GM12875 (cell line): Measurements from ENCODE around the gene PNPLA2.

Source experiments
- H3K4me3 ChIP-seq: one replicate; pipeline ENCODE4 v1.5.1; 2011; ENCODE audit warnings: low read depth, low read length, control low read depth
- CTCF ChIP-seq: IDR thresholded peaks from 2 replicates; pipeline ENCODE4 v1.5.1; 2011; ENCODE audit warnings: low read depth, mild to moderate bottlenecking, control low read depth, inconsistent platforms, low read length, moderate library complexity, borderline replicate concordance; ENCODE audit not compliant: insufficient read depth

PNPLA2 gene

DNA sequence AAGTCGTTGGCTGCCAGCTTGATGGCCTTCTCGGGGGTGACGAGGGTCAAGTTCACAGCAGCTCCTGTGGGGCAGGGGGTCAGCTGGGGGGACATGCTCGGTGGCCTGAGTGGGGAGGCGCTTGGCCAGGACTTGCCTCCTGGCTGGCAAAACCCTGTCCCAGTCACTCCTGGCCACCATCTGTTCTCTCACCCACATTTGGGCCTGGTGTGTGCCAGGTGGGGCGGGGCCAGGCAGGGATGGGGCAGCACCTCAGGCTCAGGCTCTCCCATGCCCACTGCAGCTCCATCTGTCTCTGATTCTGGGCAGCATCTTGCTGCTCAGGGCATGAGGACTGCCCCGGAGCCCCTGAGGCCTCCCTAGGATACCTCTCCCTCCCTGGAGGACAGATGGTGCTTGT is 25.2 kb upstream of the PNPLA2 start:
- H3K4me3 ChIP-seq = no peak overlapping the region
- TF ChIP-seq CTCF = no peak

DNA sequence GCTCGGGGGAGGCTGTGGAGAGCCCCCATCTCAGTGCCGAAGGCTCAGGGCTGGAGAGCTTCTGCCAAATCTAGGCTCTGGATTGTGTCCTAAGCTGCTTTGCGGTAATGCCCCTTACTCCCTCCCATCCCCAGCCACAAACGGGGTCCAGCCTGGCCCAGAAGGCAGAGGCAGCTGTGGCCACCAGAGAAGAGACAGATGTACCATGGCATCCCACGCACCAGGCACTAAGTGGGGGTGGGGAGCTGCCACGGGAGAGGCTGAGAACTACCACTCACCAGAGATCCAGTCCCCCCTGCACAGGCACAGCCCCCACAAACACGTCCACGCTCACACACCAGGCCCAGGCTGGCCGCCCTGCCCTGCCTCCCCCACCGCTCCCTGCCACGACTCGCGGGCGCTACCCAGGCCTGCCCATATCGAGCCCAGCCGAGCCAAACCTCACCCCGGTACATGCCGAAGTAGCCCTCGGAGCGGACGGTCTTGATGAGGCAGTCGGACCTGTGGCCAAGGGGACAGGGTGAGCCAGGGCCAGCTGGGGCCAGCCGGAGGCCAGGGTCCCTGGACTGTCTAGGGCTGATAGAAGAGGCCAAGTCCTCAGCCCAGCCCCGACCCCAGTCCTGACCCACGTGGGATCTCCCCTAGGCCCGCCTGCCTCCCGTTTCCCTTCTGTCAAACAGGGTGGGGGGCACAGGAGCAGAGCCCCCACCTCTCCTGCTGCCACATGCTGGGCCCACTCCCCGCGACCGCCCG is 24.5 kb upstream of the PNPLA2 start:
- no peak for TF ChIP-seq CTCF

DNA sequence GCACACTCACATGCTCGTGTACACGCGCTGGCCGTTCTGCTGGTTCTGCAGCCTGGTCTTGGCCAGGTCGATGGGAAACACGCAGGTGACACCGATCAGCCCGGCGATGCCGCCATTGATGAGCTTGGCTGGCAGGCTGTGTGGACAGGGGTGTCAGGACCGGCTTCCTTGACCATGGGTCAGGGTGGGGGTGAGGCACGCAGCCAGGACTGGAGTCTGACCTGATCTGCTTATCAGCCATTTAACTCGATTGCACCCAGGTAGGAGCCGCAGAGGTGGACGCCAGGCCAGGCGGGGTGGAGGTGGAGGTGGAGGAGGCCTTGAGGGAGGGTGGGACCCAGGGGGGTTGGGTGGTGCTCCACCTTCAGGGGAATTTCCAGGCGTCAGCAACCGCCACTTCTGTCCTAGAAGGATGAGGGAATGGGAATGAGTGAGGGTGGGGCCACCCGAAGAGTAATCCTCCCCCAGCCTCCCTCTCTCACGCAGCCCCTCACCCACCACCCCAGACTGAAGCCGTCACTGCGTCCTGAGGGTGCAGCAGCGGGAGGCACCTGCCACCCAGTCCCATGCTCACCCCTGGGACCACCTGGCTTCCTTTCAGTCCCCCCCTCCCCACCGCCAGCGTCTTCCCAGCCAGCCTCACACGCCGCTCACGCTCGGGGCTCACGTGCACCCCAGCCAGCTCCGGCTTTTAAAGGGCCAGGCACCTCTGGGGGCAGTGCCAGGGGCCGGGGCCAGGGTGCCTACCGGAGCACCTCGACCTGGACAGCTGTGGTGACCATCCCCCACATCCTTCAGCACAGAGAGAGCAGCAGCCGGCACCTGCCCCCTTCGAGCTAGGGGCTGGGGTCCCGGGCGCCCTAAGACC is 23.7 kb upstream of the PNPLA2 start:
- no peak for TF ChIP-seq CTCF
- peak overlapping the region; percentile 83 for H3K4me3 ChIP-seq

More for the DNA sequence above, 24.5 kb upstream of the PNPLA2 start:
- no peak overlapping the region for H3K4me3 ChIP-seq

DNA sequence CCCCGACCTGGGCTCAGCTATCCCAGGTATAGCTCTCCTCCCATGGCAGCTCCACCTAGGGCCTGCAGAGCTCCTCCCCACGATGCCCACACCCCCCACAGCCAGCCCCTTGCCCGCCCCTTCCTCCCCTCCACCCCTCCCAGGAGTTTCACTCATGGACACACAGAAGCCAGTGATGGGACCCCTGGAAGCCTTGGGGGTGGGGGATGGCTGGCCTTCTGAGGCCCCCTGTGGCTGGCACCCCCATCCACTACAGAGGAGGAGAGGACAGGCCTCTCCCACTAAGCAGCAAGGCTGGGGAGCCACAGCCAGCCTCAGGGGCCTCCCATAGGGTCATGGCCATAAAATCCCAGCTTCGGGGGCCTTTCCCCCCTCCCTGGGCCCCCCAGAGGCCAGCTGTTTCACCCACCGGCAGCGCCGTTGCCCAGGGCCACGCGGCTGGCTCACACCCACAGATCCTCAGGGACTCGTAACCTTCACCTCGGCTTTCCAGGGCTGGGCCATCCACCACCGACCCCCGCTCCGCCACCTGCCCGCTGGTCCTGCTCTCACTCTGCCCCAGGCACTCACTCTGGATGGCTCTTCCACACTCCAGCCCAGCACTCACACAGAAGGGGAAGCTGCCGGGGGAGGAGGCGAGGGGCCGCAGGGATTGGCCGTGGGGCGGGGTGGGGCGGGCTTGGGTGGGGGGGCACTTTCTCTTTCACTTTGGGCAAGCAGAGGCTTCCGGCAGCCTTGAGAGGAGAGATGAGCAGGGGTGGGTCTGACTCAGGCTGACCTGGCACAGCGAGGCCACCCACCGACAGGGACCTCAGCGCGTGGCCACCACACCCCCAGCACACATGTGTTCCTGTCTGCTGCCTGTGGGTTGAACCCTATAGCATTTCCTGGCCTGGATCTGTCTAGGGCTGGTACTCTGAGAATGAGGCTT is 22.8 kb upstream of the PNPLA2 start:
- no peak for TF ChIP-seq CTCF
- peak overlapping the region; percentile 83 for H3K4me3 ChIP-seq

GRCh38 chr11:796565-797295 is 22.0 kb upstream of the PNPLA2 start:
- no peak for TF ChIP-seq CTCF

More at GRCh38 chr11:796565-797295, 22.0 kb upstream of the PNPLA2 start:
- peak overlapping the region; percentile 83 for H3K4me3 ChIP-seq
